ENCODE data around the gene PPARD. TPM values are rescaled to one million over a fixed set of nuclear protein-coding genes. Genes with fewer than 3 reads are reported as not detected.
"Not testable (repeated sequence)": the region's sequence is repeated elsewhere in the genome, so short reads cannot be mapped to it uniquely, and the experiment has no call there.

Gene PPARD
- total RNA-seq, 2 donors from 2014 or later, result 10.9 to 11.5 TPM

- Histone ChIP-seq H3K9me3 (ENCODE audit: control insufficient read depth, low read length) (no peaks in the 10 kb centered on the region), H3K27ac (ENCODE audit: low read depth, low read length) (no peak overlapping the region), H3K36me3 (ENCODE audit: control insufficient read depth, insufficient read depth, low read length) (no peaks in the 10 kb centered on the region), H3K4me1 (ENCODE audit: control insufficient read depth, insufficient read depth, low read length) (no peaks in the 10 kb centered on the region), H3K9ac (ENCODE audit: extremely low read depth, low read length, poor library complexity, severe bottlenecking) (no peak overlapping the region), H3K4me3 (ENCODE audit: low read length) (no peak overlapping the region), H3K27me3 (ENCODE audit: control insufficient read depth, insufficient read depth, low read length, poor library complexity, severe bottlenecking) (no peaks in the 10 kb centered on the region)
- Mint-ChIP-seq H3K27me3 (ENCODE audit: insufficient read depth) (peaks cover 2% of the 10 kb centered on the region), H3K4me1 (peaks cover 3% of the 10 kb centered on the region), H3K9me3 (peaks cover 14% of the 10 kb centered on the region), H3K27ac (no peak overlapping the region), H3K4me3 (no peak overlapping the region), H3K36me3 (ENCODE audit: low read depth) (no peaks in the 10 kb centered on the region)
- DNase-seq, result peak; percentile 90
- TF ChIP-seq, protein P1, sequence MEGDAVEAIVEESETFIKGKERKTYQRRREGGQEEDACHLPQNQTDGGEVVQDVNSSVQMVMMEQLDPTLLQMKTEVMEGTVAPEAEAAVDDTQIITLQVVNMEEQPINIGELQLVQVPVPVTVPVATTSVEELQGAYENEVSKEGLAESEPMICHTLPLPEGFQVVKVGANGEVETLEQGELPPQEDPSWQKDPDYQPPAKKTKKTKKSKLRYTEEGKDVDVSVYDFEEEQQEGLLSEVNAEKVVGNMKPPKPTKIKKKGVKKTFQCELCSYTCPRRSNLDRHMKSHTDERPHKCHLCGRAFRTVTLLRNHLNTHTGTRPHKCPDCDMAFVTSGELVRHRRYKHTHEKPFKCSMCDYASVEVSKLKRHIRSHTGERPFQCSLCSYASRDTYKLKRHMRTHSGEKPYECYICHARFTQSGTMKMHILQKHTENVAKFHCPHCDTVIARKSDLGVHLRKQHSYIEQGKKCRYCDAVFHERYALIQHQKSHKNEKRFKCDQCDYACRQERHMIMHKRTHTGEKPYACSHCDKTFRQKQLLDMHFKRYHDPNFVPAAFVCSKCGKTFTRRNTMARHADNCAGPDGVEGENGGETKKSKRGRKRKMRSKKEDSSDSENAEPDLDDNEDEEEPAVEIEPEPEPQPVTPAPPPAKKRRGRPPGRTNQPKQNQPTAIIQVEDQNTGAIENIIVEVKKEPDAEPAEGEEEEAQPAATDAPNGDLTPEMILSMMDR (conservative IDR thresholded peaks at IDR 0.05), result peak; percentile 76
- WGBS, 2 experiments (ENCODE audit: insufficient coverage in 1 of 2, insufficient read length in 1 of 2), result 44 to 50% methylated on average over 3 to 7 of the region's 7 CpGs
These were observed 14.9 kb upstream of the PPARD start for GRCh38 chr6:35327349-35328027.

- no peaks in the 10 kb centered on the region for H3K4me1 ChIP-seq (ENCODE audit: control insufficient read depth, insufficient read depth, low read length)
- 100% methylated on average over 1 of the region's 1 CpG; no CpG with 5 or more reads in 1 of the 2 experiments for WGBS, 2 experiments (ENCODE audit: insufficient coverage in 1 of 2, insufficient read length in 1 of 2)
- H3K36me3 ChIP-seq (ENCODE audit: control insufficient read depth, insufficient read depth, low read length), result no peaks in the 10 kb centered on the region
- DNase-seq, result peak; percentile 52
- no peak overlapping the region for H3K4me3 ChIP-seq (ENCODE audit: low read length)
- H3K27me3 Mint-ChIP-seq (ENCODE audit: insufficient read depth), result peaks cover 7% of the 10 kb centered on the region
- H3K27ac ChIP-seq (ENCODE audit: low read depth, low read length), result no peak overlapping the region
- H3K9me3 ChIP-seq (ENCODE audit: control insufficient read depth, low read length), result no peaks in the 10 kb centered on the region
- no peak overlapping the region for H3K4me3 Mint-ChIP-seq
- no peak overlapping the region for H3K27ac Mint-ChIP-seq
- no peak overlapping the region for H3K9ac ChIP-seq (ENCODE audit: extremely low read depth, low read length, poor library complexity, severe bottlenecking)
- H3K4me1 Mint-ChIP-seq, result peaks cover 3% of the 10 kb centered on the region
- peaks cover 14% of the 10 kb centered on the region for H3K9me3 Mint-ChIP-seq
- TF ChIP-seq, protein P1 (conservative IDR thresholded peaks at IDR 0.05), result no peak
- no peaks in the 10 kb centered on the region for H3K27me3 ChIP-seq (ENCODE audit: control insufficient read depth, insufficient read depth, low read length, poor library complexity, severe bottlenecking)
- no peaks in the 10 kb centered on the region for H3K36me3 Mint-ChIP-seq (ENCODE audit: low read depth)
These were observed 14.1 kb upstream of the PPARD start for GRCh38 chr6:35328108-35328723.

DNA sequence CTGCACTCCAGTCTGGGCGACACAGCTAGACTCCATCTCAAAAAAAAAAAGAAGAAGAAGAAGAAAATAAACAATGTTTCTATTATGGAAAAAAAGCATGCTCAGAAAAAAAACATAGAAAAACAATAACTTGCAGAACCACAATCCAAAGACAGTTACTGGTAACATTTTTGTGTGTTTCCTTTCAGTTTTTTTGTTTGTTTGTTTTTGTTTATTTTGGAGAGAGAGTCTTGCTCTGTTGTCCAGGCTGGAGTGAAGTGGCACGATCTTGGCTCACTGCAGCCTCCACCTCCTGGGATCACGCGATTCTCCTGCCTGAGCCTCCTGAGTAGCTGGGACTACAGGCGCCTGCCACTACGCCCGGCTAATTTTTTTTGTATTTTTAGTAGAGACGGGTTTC, 13.4 kb upstream of the PPARD start:
- Mint-ChIP-seq H3K27me3 (ENCODE audit: insufficient read depth) (peaks cover 14% of the 10 kb centered on the region), H3K9me3 (peaks cover 14% of the 10 kb centered on the region)
- H3K4me3 Mint-ChIP-seq; H3K4me1 ChIP-seq (ENCODE audit: control insufficient read depth, insufficient read depth, low read length); H3K4me3 ChIP-seq (ENCODE audit: low read length); H3K27ac ChIP-seq (ENCODE audit: low read depth, low read length); H3K36me3 Mint-ChIP-seq (ENCODE audit: low read depth); H3K27ac Mint-ChIP-seq; H3K36me3 ChIP-seq (ENCODE audit: control insufficient read depth, insufficient read depth, low read length); DNase-seq; H3K27me3 ChIP-seq (ENCODE audit: control insufficient read depth, insufficient read depth, low read length, poor library complexity, severe bottlenecking); H3K9me3 ChIP-seq (ENCODE audit: control insufficient read depth, low read length); H3K9ac ChIP-seq (ENCODE audit: extremely low read depth, low read length, poor library complexity, severe bottlenecking); H3K4me1 Mint-ChIP-seq: not testable (repeated sequence)
- WGBS, 2 experiments (ENCODE audit: insufficient coverage in 1 of 2, insufficient read length in 1 of 2), result 96% methylated on average over 7 of the region's 8 CpGs
